ENCODE measurements around the gene SIM2. TPM values are rescaled to one million over a fixed set of nuclear protein-coding genes. Genes with fewer than 3 reads are reported as not detected.

The SIM2 gene
- total RNA-seq, 4 donors from 2014 or later = not detected

GRCh38 chr21:36761685-36762084, 62.8 kb downstream of the SIM2 start:
- H3K36me3 ChIP-seq = peaks cover 0 to 4% (median 0%) of the 10 kb centered on the region in 3 donors
- no peaks in the 10 kb centered on the region for H3K27me3 ChIP-seq
- TF ChIP-seq, protein P1, sequence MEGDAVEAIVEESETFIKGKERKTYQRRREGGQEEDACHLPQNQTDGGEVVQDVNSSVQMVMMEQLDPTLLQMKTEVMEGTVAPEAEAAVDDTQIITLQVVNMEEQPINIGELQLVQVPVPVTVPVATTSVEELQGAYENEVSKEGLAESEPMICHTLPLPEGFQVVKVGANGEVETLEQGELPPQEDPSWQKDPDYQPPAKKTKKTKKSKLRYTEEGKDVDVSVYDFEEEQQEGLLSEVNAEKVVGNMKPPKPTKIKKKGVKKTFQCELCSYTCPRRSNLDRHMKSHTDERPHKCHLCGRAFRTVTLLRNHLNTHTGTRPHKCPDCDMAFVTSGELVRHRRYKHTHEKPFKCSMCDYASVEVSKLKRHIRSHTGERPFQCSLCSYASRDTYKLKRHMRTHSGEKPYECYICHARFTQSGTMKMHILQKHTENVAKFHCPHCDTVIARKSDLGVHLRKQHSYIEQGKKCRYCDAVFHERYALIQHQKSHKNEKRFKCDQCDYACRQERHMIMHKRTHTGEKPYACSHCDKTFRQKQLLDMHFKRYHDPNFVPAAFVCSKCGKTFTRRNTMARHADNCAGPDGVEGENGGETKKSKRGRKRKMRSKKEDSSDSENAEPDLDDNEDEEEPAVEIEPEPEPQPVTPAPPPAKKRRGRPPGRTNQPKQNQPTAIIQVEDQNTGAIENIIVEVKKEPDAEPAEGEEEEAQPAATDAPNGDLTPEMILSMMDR (IDR thresholded peaks at IDR 0.05) = no peak
- TF ChIP-seq POLR2A (IDR thresholded peaks at IDR 0.05) = no peak
- no peaks in the 10 kb centered on the region for H3K4me1 ChIP-seq
- H3K9me3 ChIP-seq = no peaks in the 10 kb centered on the region
- H3K4me3 ChIP-seq = no peak overlapping the region
- H3K27ac ChIP-seq = no peak overlapping the region
- no peak for DNase-seq

DNA sequence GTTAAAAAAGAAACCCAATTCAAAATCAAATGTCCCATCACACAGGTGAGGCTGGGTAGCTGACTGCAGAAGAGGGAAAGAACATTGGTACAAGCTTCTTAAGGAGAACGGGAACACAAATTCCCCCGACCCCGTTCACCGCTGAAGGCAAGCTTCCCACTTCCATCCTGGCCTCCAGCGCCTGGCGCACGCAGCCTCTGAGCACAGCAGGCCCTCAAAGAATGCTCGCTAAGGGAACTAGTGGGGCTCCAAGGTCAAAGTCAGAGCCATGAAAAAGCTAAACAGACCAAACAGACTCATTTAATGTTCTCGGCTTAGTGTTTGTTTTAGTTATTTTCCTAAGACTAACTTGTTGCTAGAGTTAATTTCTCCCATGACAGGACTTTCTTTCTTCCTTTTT, 63.7 kb downstream of the SIM2 start:
- Histone ChIP-seq H3K27me3 (no peaks in the 10 kb centered on the region), H3K4me1 (no peaks in the 10 kb centered on the region), H3K27ac (no peak overlapping the region), H3K9me3 (no peaks in the 10 kb centered on the region), H3K36me3 (peaks cover 0 to 4% (median 0%) of the 10 kb centered on the region in 3 donors), H3K4me3 (no peak overlapping the region)
- DNase-seq = no peak
- TF ChIP-seq, protein P1 (IDR thresholded peaks at IDR 0.05) = no peak
- TF ChIP-seq POLR2A (IDR thresholded peaks at IDR 0.05) = no peak

GRCh38 chr21:36763305-36763704, 64.4 kb downstream of the SIM2 start:
- Histone ChIP-seq H3K4me3 (no peak overlapping the region), H3K9me3 (no peaks in the 10 kb centered on the region), H3K4me1 (no peaks in the 10 kb centered on the region), H3K27ac (no peak overlapping the region), H3K36me3 (peaks cover 0 to 4% (median 0%) of the 10 kb centered on the region in 3 donors), H3K27me3 (no peaks in the 10 kb centered on the region)
- DNase-seq = no peak
- no peak for TF ChIP-seq POLR2A (IDR thresholded peaks at IDR 0.05)
- TF ChIP-seq, protein P1 (IDR thresholded peaks at IDR 0.05) = no peak

GRCh38 chr21:36765229-36765628, 66.3 kb downstream of the SIM2 start:
- Histone ChIP-seq H3K36me3 (peaks cover 0 to 4% (median 0%) of the 10 kb centered on the region in 3 donors), H3K27ac (no peak overlapping the region), H3K27me3 (no peaks in the 10 kb centered on the region), H3K4me3 (no peak overlapping the region), H3K4me1 (peaks cover 0 to 5% (median 0%) of the 10 kb centered on the region in 4 donors), H3K9me3 (no peaks in the 10 kb centered on the region)
- no peak for TF ChIP-seq POLR2A (IDR thresholded peaks at IDR 0.05)
- TF ChIP-seq, protein P1 (IDR thresholded peaks at IDR 0.05) = no peak
- DNase-seq = no peak

GRCh38 chr21:36766511-36766910, 67.6 kb downstream of the SIM2 start:
- Histone ChIP-seq H3K36me3 (peaks cover 0 to 4% (median 0%) of the 10 kb centered on the region in 3 donors), H3K27ac (no peak overlapping the region), H3K9me3 (no peaks in the 10 kb centered on the region), H3K27me3 (no peaks in the 10 kb centered on the region), H3K4me3 (no peak overlapping the region), H3K4me1 (peaks cover 0 to 5% (median 0%) of the 10 kb centered on the region in 4 donors)
- no peak for TF ChIP-seq POLR2A (IDR thresholded peaks at IDR 0.05)
- TF ChIP-seq, protein P1 (IDR thresholded peaks at IDR 0.05) = no peak
- no peak for DNase-seq

GRCh38 chr21:36767096-36767495, 68.2 kb downstream of the SIM2 start:
- Histone ChIP-seq H3K4me3 (no peak overlapping the region), H3K27me3 (no peaks in the 10 kb centered on the region), H3K4me1 (peaks cover 0 to 5% (median 0%) of the 10 kb centered on the region in 4 donors), H3K27ac (no peak overlapping the region), H3K36me3 (no peaks in the 10 kb centered on the region), H3K9me3 (no peaks in the 10 kb centered on the region)
- TF ChIP-seq, protein P1 (IDR thresholded peaks at IDR 0.05) = no peak
- no peak for TF ChIP-seq POLR2A (IDR thresholded peaks at IDR 0.05)
- DNase-seq = no peak
